NCI-H2196 treated with DMSO at 0.1 percent for 48 hours (cell line): ENCODE measurements around the gene HIC1.

Experiments
- DNase-seq: peaks from one replicate; lab custom pipeline; 2025; ENCODE audit not compliant: unreplicated experiment; lab: John Stamatoyannopoulos, UW

The HIC1 gene

GRCh38 chr17:2059547-2060384, 4.9 kb downstream of the HIC1 start:
- no peak for DNase-seq

- no peak for DNase-seq
Observed at GRCh38 chr17:2060385-2060658, 5.4 kb downstream of the HIC1 start.

- no peak for DNase-seq
Observed at GRCh38 chr17:2060681-2061440, 6.0 kb downstream of the HIC1 start.

GRCh38 chr17:2061441-2061958, 6.6 kb downstream of the HIC1 start:
- no peak for DNase-seq

GRCh38 chr17:2062571-2063183, 7.8 kb downstream of the HIC1 start:
- no peak for DNase-seq

GRCh38 chr17:2063261-2064146, 8.6 kb downstream of the HIC1 start:
- no peak for DNase-seq

GRCh38 chr17:2064147-2064489, 9.2 kb downstream of the HIC1 start:
- DNase-seq: no peak

GRCh38 chr17:2064520-2064971, 9.6 kb downstream of the HIC1 start:
- DNase-seq: no peak

- no peak for DNase-seq
Observed at GRCh38 chr17:2064980-2065785, 10.3 kb downstream of the HIC1 start.

- no peak for DNase-seq
Observed at GRCh38 chr17:2065949-2066400, 11.1 kb downstream of the HIC1 start.

GRCh38 chr17:2067048-2067561, 12.2 kb downstream of the HIC1 start:
- no peak for DNase-seq

GRCh38 chr17:2067608-2068024, 12.7 kb downstream of the HIC1 start:
- DNase-seq: no peak

GRCh38 chr17:2068031-2068518, 13.2 kb downstream of the HIC1 start:
- no peak for DNase-seq

- no peak for DNase-seq
Observed at GRCh38 chr17:2068519-2069051, 13.7 kb downstream of the HIC1 start.

- no peak for DNase-seq
Observed at GRCh38 chr17:2070241-2071023, 15.5 kb downstream of the HIC1 start.

- no peak for DNase-seq
Observed at GRCh38 chr17:2071024-2071385, 16.1 kb downstream of the HIC1 start.

GRCh38 chr17:2071455-2072281, 16.8 kb downstream of the HIC1 start:
- no peak for DNase-seq

- DNase-seq: no peak
Observed at GRCh38 chr17:2074919-2075318, 20.0 kb downstream of the HIC1 start.
